Activated naive CD4-positive, alpha-beta T cell treated with anti-CD3 and anti-CD28 coated beads, Interleukin-2, amount 10 ng/mL, durations not matched to agents 7 days and 5 days (primary cell): ENCODE data around the gene STAM.

Experiments
- CTCF ChIA-PET: fragments of 350-600 bp; sonication (Branson Sonifier 250); formaldehyde crosslinking; loops from one replicate; lab custom pipeline; 2021; ENCODE audit warnings: antibody characterized with exemption; lab: Charles Lee
- DNase-seq: peaks from one replicate; pipeline ENCODE4 v3.0.0-alpha.2; 2020
- H3K27ac Mint-ChIP-seq: one replicate; pipeline ENCODE4 v1.8.0; 2021; ENCODE audit warnings: mild to moderate bottlenecking, moderate library complexity, mixed read lengths
- H3K27me3 Mint-ChIP-seq: one replicate; pipeline ENCODE4 v1.8.0; 2021; ENCODE audit warnings: mild to moderate bottlenecking, mixed read lengths
- H3K36me3 Mint-ChIP-seq: one replicate; pipeline ENCODE4 v1.8.0; 2021; ENCODE audit warnings: mixed read lengths
- H3K4me1 Mint-ChIP-seq: one replicate; pipeline ENCODE4 v1.8.0; 2021; ENCODE audit warnings: mixed read lengths
- H3K4me3 Mint-ChIP-seq: one replicate; pipeline ENCODE4 v1.8.0; 2021; ENCODE audit warnings: mild to moderate bottlenecking, moderate library complexity, mixed read lengths
- H3K9me3 Mint-ChIP-seq: one replicate; pipeline ENCODE4 v1.8.0; 2021; ENCODE audit warnings: mixed read lengths

Gene STAM

DNA sequence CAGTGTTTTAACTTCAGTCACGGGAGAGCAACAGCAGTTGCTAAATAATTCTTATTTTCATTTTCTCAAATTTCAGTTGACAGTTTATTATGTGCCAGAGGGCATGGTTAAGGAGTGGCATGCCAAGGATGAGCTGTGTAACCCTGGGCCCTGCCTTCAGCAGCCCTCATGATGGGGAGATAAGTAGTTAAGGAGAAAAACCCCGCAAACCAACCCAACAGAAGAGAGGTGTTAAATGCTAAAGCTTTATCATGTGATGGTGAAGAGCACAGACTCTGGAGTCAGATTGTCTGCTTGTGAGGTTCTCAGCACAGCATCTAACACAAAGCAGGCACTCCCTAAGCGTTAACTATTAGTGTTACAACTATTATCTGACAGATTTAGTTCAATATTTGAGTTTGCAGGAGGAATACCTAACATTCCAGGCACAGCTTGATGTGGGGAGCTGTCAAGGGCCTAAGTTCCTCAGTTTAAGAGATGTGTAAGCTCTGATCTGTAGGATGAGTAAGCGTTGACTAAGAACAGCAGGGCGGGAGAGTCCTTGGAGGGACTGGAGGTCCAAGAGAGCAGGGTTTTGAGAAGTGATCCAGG lies 29.6 kb downstream of the STAM start:
- H3K9me3 Mint-ChIP-seq: no peaks in the 10 kb centered on the region
- H3K4me1 Mint-ChIP-seq: peaks cover 49% of the 10 kb centered on the region
- no peak overlapping the region for H3K4me3 Mint-ChIP-seq
- CTCF ChIA-PET: interaction anchor here (0.8 kb wide), 2 partner anchors 11 to 28 kb away, joined by 3 read pairs; no protein-coding TSS in a partner anchor
- H3K27ac Mint-ChIP-seq: peak overlapping the region; percentile 85
- DNase-seq: peak; percentile 43
- no peaks in the 10 kb centered on the region for H3K27me3 Mint-ChIP-seq
- H3K36me3 Mint-ChIP-seq: peaks cover 14% of the 10 kb centered on the region

DNA sequence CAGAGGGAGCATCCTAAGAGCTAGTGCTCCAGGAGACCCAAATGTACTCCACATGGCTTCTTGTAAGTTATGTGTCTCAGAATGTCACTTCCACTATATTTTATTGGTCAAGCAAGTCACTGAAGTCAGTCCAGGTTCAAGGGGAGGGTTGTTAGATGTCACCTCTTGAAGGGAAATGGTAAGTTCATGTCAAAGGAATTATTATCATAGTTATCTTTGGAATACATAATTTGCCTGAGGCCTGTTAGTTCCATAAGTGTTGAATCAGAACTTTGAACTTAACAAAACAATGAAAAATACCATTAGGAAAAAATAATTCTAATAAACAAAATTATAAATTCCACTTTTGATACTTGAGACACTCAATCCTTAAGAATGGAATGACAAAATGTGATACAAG lies 30.6 kb downstream of the STAM start:
- no peak overlapping the region for H3K4me3 Mint-ChIP-seq
- no peaks in the 10 kb centered on the region for H3K9me3 Mint-ChIP-seq
- no peak overlapping the region for H3K27ac Mint-ChIP-seq
- CTCF ChIA-PET: interaction anchor here (0.9 kb wide), 1 partner anchor 27 kb away, joined by 3 read pairs; no protein-coding TSS in a partner anchor
- no peaks in the 10 kb centered on the region for H3K27me3 Mint-ChIP-seq
- H3K36me3 Mint-ChIP-seq: peaks cover 18% of the 10 kb centered on the region
- DNase-seq: no peak
- H3K4me1 Mint-ChIP-seq: peaks cover 39% of the 10 kb centered on the region

GRCh38 chr10:17675638-17676037 lies 31.7 kb downstream of the STAM start:
- H3K36me3 Mint-ChIP-seq: peaks cover 15% of the 10 kb centered on the region
- no peaks in the 10 kb centered on the region for H3K27me3 Mint-ChIP-seq
- H3K4me1 Mint-ChIP-seq: peaks cover 35% of the 10 kb centered on the region
- H3K4me3 Mint-ChIP-seq: no peak overlapping the region
- H3K9me3 Mint-ChIP-seq: no peaks in the 10 kb centered on the region
- CTCF ChIA-PET: interaction anchor here (0.6 kb wide), 1 partner anchor 13 kb away, joined by 3 read pairs; no protein-coding TSS in a partner anchor
- no peak for DNase-seq
- no peak overlapping the region for H3K27ac Mint-ChIP-seq

DNA sequence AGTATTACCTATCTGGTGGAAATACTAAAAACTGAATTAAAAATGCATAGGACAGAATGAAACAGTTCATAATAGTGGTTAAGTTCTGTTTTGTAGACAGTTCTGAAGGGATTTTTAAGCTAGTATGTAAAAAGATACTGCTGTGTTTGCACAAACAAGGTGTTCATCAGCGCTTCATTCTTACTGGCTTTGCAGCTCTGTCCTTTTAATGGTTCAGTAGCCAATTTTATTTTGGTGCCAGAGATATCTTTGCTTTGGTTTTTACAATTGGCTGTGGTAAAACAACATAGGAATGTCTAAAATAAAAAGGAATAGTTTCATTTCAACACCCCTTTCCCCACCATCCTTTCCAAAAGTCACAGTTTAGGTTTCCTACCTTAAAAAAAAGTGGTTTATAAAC lies 33.0 kb downstream of the STAM start:
- CTCF ChIA-PET: no interaction called here
- peaks cover 35% of the 10 kb centered on the region for H3K4me1 Mint-ChIP-seq

DNA sequence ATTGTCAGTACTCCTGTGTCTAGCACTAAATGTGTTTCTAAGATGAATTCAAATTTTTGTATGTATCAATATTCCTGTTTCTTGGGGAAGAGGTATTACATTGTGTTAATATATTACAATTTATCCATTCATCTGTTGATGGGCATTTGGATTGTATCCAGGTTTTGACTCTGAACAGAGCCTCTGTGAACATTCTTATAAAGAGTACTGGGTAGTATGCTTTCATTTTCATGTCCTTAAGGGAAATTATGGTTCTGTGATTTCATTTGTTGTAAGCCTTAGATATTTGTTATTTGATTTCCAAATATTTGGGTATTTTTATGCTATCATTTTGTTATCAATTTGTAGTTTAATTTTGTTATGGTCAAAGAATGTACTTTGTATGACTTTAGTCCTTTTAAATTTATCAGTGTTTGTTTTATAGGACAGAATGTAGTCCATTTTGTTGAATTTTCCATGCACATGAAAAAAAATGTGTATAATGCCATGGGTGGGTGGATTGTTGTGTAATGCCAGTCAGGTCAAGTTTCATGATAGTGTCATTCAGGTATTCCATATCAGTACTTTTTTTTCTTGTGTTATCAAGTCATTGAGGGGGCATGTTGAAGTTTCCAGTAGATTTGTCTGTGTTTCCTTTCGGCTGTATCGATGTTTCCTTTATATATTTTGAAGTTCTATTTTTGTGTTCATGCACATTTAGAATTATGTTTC lies 38.4 kb downstream of the STAM start:
- H3K27ac Mint-ChIP-seq: no peak overlapping the region
- H3K4me3 Mint-ChIP-seq: no peak overlapping the region
- H3K4me1 Mint-ChIP-seq: peaks cover 27% of the 10 kb centered on the region
- CTCF ChIA-PET: no interaction called here
- peaks cover 25% of the 10 kb centered on the region for H3K36me3 Mint-ChIP-seq
- H3K9me3 Mint-ChIP-seq: no peaks in the 10 kb centered on the region
- no peaks in the 10 kb centered on the region for H3K27me3 Mint-ChIP-seq
- DNase-seq: no peak

More for the DNA sequence above, 33.0 kb downstream of the STAM start:
- H3K36me3 Mint-ChIP-seq: peaks cover 14% of the 10 kb centered on the region
- DNase-seq: no peak
- H3K9me3 Mint-ChIP-seq: no peaks in the 10 kb centered on the region
- H3K4me3 Mint-ChIP-seq: no peak overlapping the region
- H3K27me3 Mint-ChIP-seq: no peaks in the 10 kb centered on the region
- H3K27ac Mint-ChIP-seq: no peak overlapping the region

GRCh38 chr10:17683541-17683940 lies 39.6 kb downstream of the STAM start:
- Mint-ChIP-seq H3K4me1 (peaks cover 25% of the 10 kb centered on the region), H3K36me3 (peaks cover 24% of the 10 kb centered on the region), H3K27me3 (no peaks in the 10 kb centered on the region), H3K9me3 (no peaks in the 10 kb centered on the region), H3K4me3 (no peak overlapping the region), H3K27ac (no peak overlapping the region)
- DNase-seq: no peak
- CTCF ChIA-PET: no interaction called here

GRCh38 chr10:17684537-17684936 lies 40.6 kb downstream of the STAM start:
- CTCF ChIA-PET: no interaction called here
- Mint-ChIP-seq H3K27me3 (no peaks in the 10 kb centered on the region), H3K4me3 (no peak overlapping the region), H3K4me1 (peaks cover 25% of the 10 kb centered on the region), H3K27ac (no peak overlapping the region), H3K36me3 (peaks cover 19% of the 10 kb centered on the region), H3K9me3 (no peaks in the 10 kb centered on the region)
- no peak for DNase-seq

- CTCF ChIA-PET: no interaction called here
- Mint-ChIP-seq H3K36me3 (peaks cover 22% of the 10 kb centered on the region), H3K27me3 (no peaks in the 10 kb centered on the region), H3K4me3 (no peak overlapping the region), H3K27ac (no peak overlapping the region), H3K9me3 (no peaks in the 10 kb centered on the region), H3K4me1 (peaks cover 21% of the 10 kb centered on the region)
- no peak for DNase-seq
These were observed 41.4 kb downstream of the STAM start for GRCh38 chr10:17685233-17685840.

DNA sequence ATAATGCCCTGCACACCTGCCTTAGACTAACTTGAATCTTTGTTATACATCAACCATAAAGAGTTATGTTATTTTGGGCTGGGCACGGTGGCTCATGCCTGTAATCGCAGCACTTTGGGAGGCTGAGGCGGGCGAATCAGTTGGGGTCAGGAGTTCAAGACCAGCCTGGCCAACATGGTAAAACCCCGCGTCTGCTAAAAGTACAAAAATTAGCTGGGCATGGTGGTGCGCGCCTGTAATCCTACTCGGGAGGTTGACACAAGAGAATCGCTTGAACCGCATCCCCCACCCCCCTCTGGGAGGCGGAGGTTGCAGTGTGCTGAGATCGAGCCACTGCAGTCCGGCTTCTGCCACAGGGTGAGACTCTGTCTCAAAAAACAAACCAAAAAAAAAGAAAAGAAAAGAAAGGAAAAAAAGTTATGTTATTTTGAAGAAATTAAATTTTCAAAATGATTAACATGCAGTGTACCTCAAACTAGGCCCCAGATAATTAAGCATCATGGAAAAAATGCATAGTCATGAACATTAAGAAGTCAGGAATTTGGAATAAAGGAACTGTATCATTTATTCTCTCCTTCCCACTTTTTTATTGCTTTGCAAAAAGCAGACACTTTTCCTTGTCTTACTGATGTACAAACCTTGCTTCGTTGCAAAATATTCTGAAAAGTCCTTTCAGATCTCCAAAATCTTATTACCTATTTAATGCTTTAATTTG lies 43.3 kb downstream of the STAM start:
- no peak for DNase-seq
- H3K36me3 Mint-ChIP-seq: peaks cover 20% of the 10 kb centered on the region
- no peaks in the 10 kb centered on the region for H3K9me3 Mint-ChIP-seq
- H3K27ac Mint-ChIP-seq: no peak overlapping the region
- H3K4me3 Mint-ChIP-seq: no peak overlapping the region
- CTCF ChIA-PET: no interaction called here
- H3K4me1 Mint-ChIP-seq: peaks cover 16% of the 10 kb centered on the region
- H3K27me3 Mint-ChIP-seq: no peaks in the 10 kb centered on the region

GRCh38 chr10:17689137-17689536 lies 45.2 kb downstream of the STAM start:
- Mint-ChIP-seq H3K4me3 (no peak overlapping the region), H3K27me3 (no peaks in the 10 kb centered on the region), H3K9me3 (no peaks in the 10 kb centered on the region), H3K36me3 (peaks cover 20% of the 10 kb centered on the region), H3K27ac (peak overlapping the region; percentile 26), H3K4me1 (peaks cover 5% of the 10 kb centered on the region)
- DNase-seq: no peak
- CTCF ChIA-PET: interaction anchor here (0.5 kb wide), 1 partner anchor 53 kb away, joined by 3 read pairs; no protein-coding TSS in a partner anchor

DNA sequence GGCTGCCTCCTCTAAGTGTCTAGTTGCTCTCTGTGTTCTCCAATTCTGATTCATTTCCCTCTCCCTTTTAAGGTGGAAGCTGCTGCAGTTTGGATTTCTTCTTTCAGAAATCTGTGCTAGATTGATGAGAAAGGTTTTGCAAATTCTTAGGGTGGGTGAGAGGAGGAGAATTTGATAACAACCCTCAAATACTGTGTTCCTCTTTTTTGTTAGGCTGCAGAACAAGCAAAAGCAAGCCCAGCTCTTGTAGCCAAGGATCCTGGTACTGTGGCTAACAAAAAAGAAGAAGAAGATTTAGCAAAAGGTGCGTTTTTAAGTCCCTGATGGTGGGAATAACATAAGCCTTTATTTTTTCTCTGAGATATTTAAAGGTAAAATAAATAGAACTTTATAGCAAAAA lies 49.1 kb downstream of the STAM start:
- H3K4me1 Mint-ChIP-seq: no peaks in the 10 kb centered on the region
- no peak overlapping the region for H3K4me3 Mint-ChIP-seq
- CTCF ChIA-PET: no interaction called here
- no peaks in the 10 kb centered on the region for H3K9me3 Mint-ChIP-seq
- DNase-seq: no peak
- H3K27me3 Mint-ChIP-seq: no peaks in the 10 kb centered on the region
- H3K36me3 Mint-ChIP-seq: peaks cover 30% of the 10 kb centered on the region
- H3K27ac Mint-ChIP-seq: no peak overlapping the region

- H3K27ac Mint-ChIP-seq: no peak overlapping the region
- no peaks in the 10 kb centered on the region for H3K4me1 Mint-ChIP-seq
- no peaks in the 10 kb centered on the region for H3K27me3 Mint-ChIP-seq
- no peak overlapping the region for H3K4me3 Mint-ChIP-seq
- H3K36me3 Mint-ChIP-seq: peaks cover 36% of the 10 kb centered on the region
- H3K9me3 Mint-ChIP-seq: no peaks in the 10 kb centered on the region
- no peak for DNase-seq
- CTCF ChIA-PET: interaction anchor here (1.3 to 1.4 kb wide), 2 partner anchors 8 to 16 kb away, joined by 3 read pairs; no protein-coding TSS in a partner anchor
These were observed 54.7 kb downstream of the STAM start for GRCh38 chr10:17698696-17699095.

- Mint-ChIP-seq H3K4me1 (no peaks in the 10 kb centered on the region), H3K27ac (no peak overlapping the region), H3K9me3 (no peaks in the 10 kb centered on the region), H3K27me3 (no peaks in the 10 kb centered on the region), H3K4me3 (no peak overlapping the region), H3K36me3 (peaks cover 31% of the 10 kb centered on the region)
- CTCF ChIA-PET: no interaction called here
- DNase-seq: no peak
These were observed 57.4 kb downstream of the STAM start for GRCh38 chr10:17701301-17701700.

- Mint-ChIP-seq H3K9me3 (no peaks in the 10 kb centered on the region), H3K27me3 (no peaks in the 10 kb centered on the region), H3K4me1 (no peaks in the 10 kb centered on the region), H3K27ac (no peak overlapping the region), H3K36me3 (peaks cover 17% of the 10 kb centered on the region), H3K4me3 (no peak overlapping the region)
- CTCF ChIA-PET: no interaction called here
- DNase-seq: no peak
These were observed 59.8 kb downstream of the STAM start for GRCh38 chr10:17703706-17704105.
